Measurements from ENCODE around the gene ALOX15. TPM values are rescaled to one million over a fixed set of nuclear protein-coding genes. Genes with fewer than 3 reads are reported as not detected.

ALOX15 gene
- total RNA-seq, 4 donors from 2014 or later, result not detected

- Histone ChIP-seq H3K27ac (no peak overlapping the region), H3K4me3 (replicated peaks in 1 of 3) (no peak overlapping the region), H3K27me3 (peaks cover 6% of the 10 kb centered on the region), H3K9me3 (no peaks in the 10 kb centered on the region), H3K36me3 (no peaks in the 10 kb centered on the region), H3K4me1 (peaks cover 2 to 9% of the 10 kb centered on the region in 2 donors)
- TF ChIP-seq POLR2A (IDR thresholded peaks at IDR 0.05), result no peak
- intact Hi-C loops (cut with DNase I), result no loop called here
- no peak for DNase-seq
- 60 to 65% methylated on average over 14 to 16 of the region's 22 CpGs for WGBS, 2 donors
Observed at GRCh38 chr17:4588898-4589625, 52.4 kb downstream of the ALOX15 start.

GRCh38 chr17:4588391-4588790, 53.1 kb downstream of the ALOX15 start:
- DNase-seq, result no peak
- Histone ChIP-seq H3K4me1 (peaks cover 7 to 13% of the 10 kb centered on the region in 2 donors), H3K27me3 (peaks cover 11% of the 10 kb centered on the region), H3K4me3 (replicated peaks in 1 of 3) (no peak overlapping the region), H3K9me3 (no peaks in the 10 kb centered on the region), H3K36me3 (no peaks in the 10 kb centered on the region), H3K27ac (no peak overlapping the region)
- intact Hi-C loops (cut with DNase I), result no loop called here
- TF ChIP-seq CTCF (IDR thresholded peaks at IDR 0.05), result no peak
- no peak for TF ChIP-seq POLR2A (IDR thresholded peaks at IDR 0.05)
- 74 to 81% methylated on average over 11 of the region's 11 CpGs for WGBS, 2 donors

GRCh38 chr17:4587803-4588202, 53.7 kb downstream of the ALOX15 start:
- no peak for TF ChIP-seq CTCF (IDR thresholded peaks at IDR 0.05)
- TF ChIP-seq POLR2A (IDR thresholded peaks at IDR 0.05), result no peak
- DNase-seq, result no peak
- 86 to 88% methylated on average over 8 to 9 of the region's 9 CpGs for WGBS, 2 donors
- Histone ChIP-seq H3K4me3 (replicated peaks in 1 of 3) (no peak overlapping the region), H3K4me1 (peaks cover 7 to 13% of the 10 kb centered on the region in 2 donors), H3K36me3 (no peaks in the 10 kb centered on the region), H3K9me3 (no peaks in the 10 kb centered on the region), H3K27ac (no peak overlapping the region), H3K27me3 (peaks cover 11% of the 10 kb centered on the region)
- intact Hi-C loops (cut with DNase I), result no loop called here

- Histone ChIP-seq H3K27me3 (peaks cover 11% of the 10 kb centered on the region), H3K9me3 (no peaks in the 10 kb centered on the region), H3K4me3 (replicated peaks in 1 of 3) (no peak overlapping the region), H3K36me3 (no peaks in the 10 kb centered on the region), H3K4me1 (peaks cover 7 to 13% of the 10 kb centered on the region in 2 donors), H3K27ac (no peak overlapping the region)
- DNase-seq, result no peak
- intact Hi-C loops (cut with DNase I), result no loop called here
- TF ChIP-seq POLR2A (IDR thresholded peaks at IDR 0.05) (no peak), CTCF (IDR thresholded peaks at IDR 0.05) (no peak)
- WGBS, 2 donors, result 93% methylated on average over 7 of the region's 7 CpGs; no CpG with 5 or more reads in 1 of the 2 donors
Observed at GRCh38 chr17:4587195-4587594, 54.3 kb downstream of the ALOX15 start.

- intact Hi-C loops (cut with DNase I), result no loop called here
- Histone ChIP-seq H3K4me1 (peaks cover 7 to 13% of the 10 kb centered on the region in 2 donors), H3K27me3 (peaks cover 11% of the 10 kb centered on the region), H3K27ac (no peak overlapping the region), H3K4me3 (replicated peaks in 1 of 3) (no peak overlapping the region), H3K36me3 (no peaks in the 10 kb centered on the region), H3K9me3 (no peaks in the 10 kb centered on the region)
- DNase-seq, result no peak
- WGBS, 2 donors, result 84 to 94% methylated on average over 9 of the region's 9 CpGs
- TF ChIP-seq CTCF (IDR thresholded peaks at IDR 0.05) (no peak), POLR2A (IDR thresholded peaks at IDR 0.05) (no peak)
Observed at GRCh38 chr17:4586043-4586442, 55.4 kb downstream of the ALOX15 start.
